MM.1S (cell line): ENCODE data around the gene CNTN6.

ENCODE experiments used
- CTCF ChIP-seq: fragments of 300-600 bp; sonication (generic); IDR thresholded peaks from 2 replicates; pipeline ENCODE4 v1.5.1; 2016; ENCODE audit warnings: antibody characterized with exemption, low read length, mixed read lengths
- EZH2 ChIP-seq: fragments of 300-600 bp; sonication (generic); optimal IDR thresholded peaks from 2 replicates; pipeline ENCODE3; 2017; ENCODE audit warnings: low read depth, mild to moderate bottlenecking, antibody characterized with exemption, low read length, mixed read lengths
- EZH2phosphoT487 ChIP-seq: fragments of 300-600 bp; sonication (generic); IDR thresholded peaks from 2 replicates; pipeline ENCODE4 v1.6.1; 2018; ENCODE audit warnings: antibody characterized with exemption, low read length

- no peak for TF ChIP-seq CTCF
- no peak for TF ChIP-seq EZH2
- TF ChIP-seq EZH2phosphoT487: no peak
Observed at GRCh38 chr3:1227111-1227510, 134.3 kb downstream of the CNTN6 start.
